ENCODE results near the gene TMC2.

Gene TMC2

DNA sequence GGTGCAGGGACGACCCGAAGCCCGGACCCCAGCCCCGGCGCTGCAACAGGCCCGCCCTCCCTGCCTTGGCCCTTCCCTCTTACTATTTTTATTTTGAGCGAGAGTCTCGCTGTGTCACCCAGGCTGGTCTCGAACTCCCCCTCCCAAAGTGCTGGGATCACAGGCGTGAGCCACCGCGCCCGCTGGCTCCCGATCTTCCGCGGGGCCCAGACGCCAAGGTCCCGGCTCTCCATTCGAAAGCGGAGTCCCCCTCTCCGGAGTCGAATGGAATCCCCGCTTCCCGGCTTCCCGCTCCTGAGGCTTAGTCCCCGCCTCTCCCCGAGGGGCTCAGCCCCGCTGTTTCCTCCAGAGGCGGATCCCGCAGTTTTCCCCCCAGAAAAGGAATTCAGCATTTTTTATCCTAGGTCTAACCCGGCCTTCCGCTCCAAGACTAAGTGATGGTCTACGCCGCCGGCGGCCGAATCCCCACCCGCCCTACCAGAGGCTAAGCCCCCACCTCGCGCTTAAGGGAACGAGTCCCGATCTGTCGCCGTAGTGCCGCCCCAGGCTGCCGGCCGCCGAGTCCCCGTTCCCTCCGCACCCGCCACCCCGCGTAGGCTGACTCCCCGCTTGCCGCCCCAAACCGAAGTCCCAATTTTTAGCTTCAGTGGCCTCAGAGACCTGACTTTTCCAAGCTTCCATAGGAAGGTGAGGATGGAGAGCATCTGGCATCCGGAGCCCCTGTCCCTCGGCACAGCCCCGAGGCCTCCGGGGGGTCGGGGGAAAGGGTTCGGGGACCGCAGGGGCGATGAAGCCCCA lies 11.5 kb upstream of the TMC2 start:
- TF ChIP-seq REST (IDR thresholded peaks at IDR 0.05; ENCODE audit: insufficient read depth in 1 of 2, low read depth in 2 of 2, low read length in 2 of 2) = no peak
- peak; percentile 2 for TF ChIP-seq FOXP2 (optimal IDR thresholded peaks at IDR 0.05; ENCODE audit: borderline replicate concordance, extremely low read depth, extremely low read length, insufficient read depth)
- no peak for TF ChIP-seq POLR2AphosphoS5 (IDR thresholded peaks at IDR 0.05; ENCODE audit: low read depth, low read length)

- TF ChIP-seq SIN3A (IDR thresholded peaks at IDR 0.05; ENCODE audit: borderline replicate concordance, insufficient read depth, low read length) = no peak
- no peak for TF ChIP-seq FOXP2 (optimal IDR thresholded peaks at IDR 0.05; ENCODE audit: borderline replicate concordance, extremely low read depth, extremely low read length, insufficient read depth)
- no peak for TF ChIP-seq POLR2AphosphoS5 (IDR thresholded peaks at IDR 0.05; ENCODE audit: low read depth, low read length)
Measured at GRCh38 chr20:2527762-2528161, 8.6 kb upstream of the TMC2 start.

GRCh38 chr20:2528671-2529271 lies 7.6 kb upstream of the TMC2 start:
- TF ChIP-seq SIN3A (IDR thresholded peaks at IDR 0.05; ENCODE audit: borderline replicate concordance, insufficient read depth, low read length) (no peak), FOXP2 (optimal IDR thresholded peaks at IDR 0.05; ENCODE audit: borderline replicate concordance, extremely low read depth, extremely low read length, insufficient read depth) (no peak), TAF1 (IDR thresholded peaks at IDR 0.05; ENCODE audit: borderline replicate concordance, insufficient read depth, low read length) (no peak), POLR2AphosphoS5 (IDR thresholded peaks at IDR 0.05; ENCODE audit: low read depth, low read length) (no peak), REST (IDR thresholded peaks at IDR 0.05; ENCODE audit: insufficient read depth in 1 of 2, low read depth in 2 of 2, low read length in 2 of 2) (no peak)

GRCh38 chr20:2533118-2533517 lies 3.3 kb upstream of the TMC2 start:
- TF ChIP-seq FOXP2 (optimal IDR thresholded peaks at IDR 0.05; ENCODE audit: borderline replicate concordance, extremely low read depth, extremely low read length, insufficient read depth) = no peak
- no peak for TF ChIP-seq SIN3A (IDR thresholded peaks at IDR 0.05; ENCODE audit: borderline replicate concordance, insufficient read depth, low read length)
- no peak for TF ChIP-seq REST (IDR thresholded peaks at IDR 0.05; ENCODE audit: insufficient read depth in 1 of 2, low read depth in 2 of 2, low read length in 2 of 2)
- no peak for TF ChIP-seq POLR2AphosphoS5 (IDR thresholded peaks at IDR 0.05; ENCODE audit: low read depth, low read length)
- TF ChIP-seq TAF1 (IDR thresholded peaks at IDR 0.05; ENCODE audit: borderline replicate concordance, insufficient read depth, low read length) = no peak

- no peak for TF ChIP-seq FOXP2 (optimal IDR thresholded peaks at IDR 0.05; ENCODE audit: borderline replicate concordance, extremely low read depth, extremely low read length, insufficient read depth)
- TF ChIP-seq REST (IDR thresholded peaks at IDR 0.05; ENCODE audit: insufficient read depth in 1 of 2, low read depth in 2 of 2, low read length in 2 of 2) = no peak
- TF ChIP-seq TAF1 (IDR thresholded peaks at IDR 0.05; ENCODE audit: borderline replicate concordance, insufficient read depth, low read length) = no peak
- TF ChIP-seq SIN3A (IDR thresholded peaks at IDR 0.05; ENCODE audit: borderline replicate concordance, insufficient read depth, low read length) = no peak
- TF ChIP-seq POLR2AphosphoS5 (IDR thresholded peaks at IDR 0.05; ENCODE audit: low read depth, low read length) = no peak
Measured at GRCh38 chr20:2535711-2536559, 438 bp upstream of the TMC2 start.

All from PFSK-1 (cell line).